HG03066 (cell line): ENCODE results near the gene PCSK6.
A peak's percentile ranks its signal among the peaks of the same experiment; 100 is the strongest.

Source experiments
- ATAC-seq: cut with Tn5 transposase; IDR thresholded peaks from one replicate; pipeline ENCODE4 v1.9.1; 2021; ENCODE audit warnings: low read depth; ENCODE audit not compliant: unreplicated experiment

The PCSK6 gene

DNA sequence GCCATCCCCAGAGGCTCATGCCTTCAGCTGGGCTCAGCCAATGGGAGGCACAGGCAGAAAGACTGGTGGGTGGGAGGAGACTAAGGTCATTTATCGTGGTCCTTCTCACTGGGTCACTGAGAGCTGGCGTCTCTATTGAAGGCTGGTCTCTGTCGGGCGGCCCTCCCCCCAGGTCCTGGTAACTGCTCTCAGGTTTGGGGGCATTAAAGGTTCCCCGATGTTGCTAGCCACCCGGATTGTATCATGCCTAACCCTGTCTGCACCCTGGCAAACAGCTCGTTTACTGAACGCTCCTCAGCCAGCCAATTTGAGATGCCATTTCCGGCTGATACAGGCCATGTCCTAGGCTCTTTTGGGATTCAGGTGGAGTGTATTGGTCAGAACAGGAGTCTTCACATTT is 222.7 kb downstream of the PCSK6 start:
- no peak for ATAC-seq

DNA sequence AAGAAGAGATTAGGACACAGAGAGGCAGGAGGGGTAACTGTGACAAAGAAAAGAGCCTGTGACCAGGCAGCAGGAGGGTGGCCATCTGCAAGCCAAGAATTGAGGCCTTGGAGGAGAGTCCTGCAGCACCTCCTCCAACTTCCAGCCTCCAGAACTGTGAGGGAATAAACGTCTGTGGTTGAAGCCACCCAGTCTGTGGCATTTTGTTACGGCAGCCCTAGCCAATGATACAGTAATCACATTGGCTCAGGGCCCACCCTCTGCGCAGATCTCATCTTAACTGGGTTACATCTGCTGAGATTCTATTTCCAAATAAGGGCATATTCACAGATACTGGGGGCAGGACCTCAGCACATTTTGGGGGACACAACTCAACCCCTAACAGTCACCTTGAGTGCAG is 223.5 kb downstream of the PCSK6 start:
- ATAC-seq: no peak

DNA sequence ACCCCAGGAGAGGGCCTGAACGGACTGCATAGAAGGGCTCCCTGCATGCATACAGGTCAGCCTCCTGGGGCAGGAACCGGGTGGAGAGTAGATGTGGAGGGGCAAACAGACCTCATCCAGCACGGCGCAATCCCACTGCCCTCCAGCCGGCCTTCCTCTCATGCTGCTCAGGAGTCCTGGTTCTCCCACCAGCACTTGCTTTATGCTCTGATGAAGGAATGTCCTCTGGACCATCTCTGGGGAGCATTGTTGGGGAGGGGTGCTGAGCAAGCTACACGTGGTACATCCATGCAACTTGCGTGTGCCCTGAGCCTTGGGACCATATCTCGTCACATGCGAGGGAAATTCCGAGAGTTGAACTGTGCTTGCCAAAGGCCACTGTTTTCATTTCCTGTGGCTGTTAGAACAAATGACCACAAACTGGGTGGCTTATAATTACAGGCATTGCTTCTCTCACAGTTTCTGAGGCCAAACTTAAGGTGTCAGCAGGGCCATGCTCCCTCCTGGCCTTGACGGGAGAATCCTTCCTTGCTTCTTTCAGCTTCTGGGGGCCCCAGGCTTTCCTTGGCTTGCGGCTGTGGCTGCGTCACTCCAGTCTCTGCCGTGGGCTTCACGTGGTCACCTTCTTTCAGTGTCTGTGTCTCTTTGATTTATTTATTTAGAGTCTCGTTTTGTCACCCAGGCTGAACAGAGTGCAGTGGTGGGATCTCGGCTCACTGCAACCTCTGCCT is 224.4 kb downstream of the PCSK6 start:
- peak; percentile 62 for ATAC-seq

DNA sequence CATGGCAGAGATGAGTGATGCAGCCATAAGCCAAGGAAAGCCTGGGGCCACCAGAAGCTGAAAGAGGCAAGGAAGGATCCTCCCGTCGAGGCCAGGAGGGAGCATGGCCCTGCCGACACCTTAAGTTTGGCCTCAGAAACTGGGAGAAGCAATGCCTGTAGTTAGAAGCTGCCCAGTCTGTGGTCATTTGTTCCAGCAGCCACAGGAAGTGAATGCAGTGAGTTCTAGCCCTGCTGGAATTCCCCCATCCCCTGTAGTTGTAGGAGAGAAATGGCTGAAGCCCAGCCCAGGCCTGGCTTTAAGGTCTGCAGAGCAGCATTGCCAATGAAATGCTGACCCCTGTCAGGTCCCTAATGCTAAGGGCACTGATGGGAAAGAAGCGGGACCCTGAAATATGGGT is 225.5 kb downstream of the PCSK6 start:
- no peak for ATAC-seq

DNA sequence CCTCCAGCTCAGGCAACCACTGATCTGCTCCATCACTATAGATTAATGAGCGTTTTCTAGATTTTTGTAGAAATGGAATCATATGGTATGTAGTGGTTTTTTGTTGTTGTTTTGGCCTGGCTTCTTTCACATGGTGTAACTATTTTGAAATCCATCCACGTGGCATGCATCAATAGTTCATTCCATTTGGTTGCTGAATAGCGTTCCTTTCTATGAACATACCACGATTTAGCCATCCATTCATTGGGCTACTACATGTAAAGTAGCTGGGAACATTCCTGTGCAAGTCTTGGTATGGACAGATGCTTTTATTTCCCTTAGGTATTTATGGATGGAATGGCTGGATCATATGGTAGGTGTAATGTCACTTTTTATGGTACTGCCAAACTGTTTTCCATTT is 227.0 kb downstream of the PCSK6 start:
- ATAC-seq: no peak

DNA sequence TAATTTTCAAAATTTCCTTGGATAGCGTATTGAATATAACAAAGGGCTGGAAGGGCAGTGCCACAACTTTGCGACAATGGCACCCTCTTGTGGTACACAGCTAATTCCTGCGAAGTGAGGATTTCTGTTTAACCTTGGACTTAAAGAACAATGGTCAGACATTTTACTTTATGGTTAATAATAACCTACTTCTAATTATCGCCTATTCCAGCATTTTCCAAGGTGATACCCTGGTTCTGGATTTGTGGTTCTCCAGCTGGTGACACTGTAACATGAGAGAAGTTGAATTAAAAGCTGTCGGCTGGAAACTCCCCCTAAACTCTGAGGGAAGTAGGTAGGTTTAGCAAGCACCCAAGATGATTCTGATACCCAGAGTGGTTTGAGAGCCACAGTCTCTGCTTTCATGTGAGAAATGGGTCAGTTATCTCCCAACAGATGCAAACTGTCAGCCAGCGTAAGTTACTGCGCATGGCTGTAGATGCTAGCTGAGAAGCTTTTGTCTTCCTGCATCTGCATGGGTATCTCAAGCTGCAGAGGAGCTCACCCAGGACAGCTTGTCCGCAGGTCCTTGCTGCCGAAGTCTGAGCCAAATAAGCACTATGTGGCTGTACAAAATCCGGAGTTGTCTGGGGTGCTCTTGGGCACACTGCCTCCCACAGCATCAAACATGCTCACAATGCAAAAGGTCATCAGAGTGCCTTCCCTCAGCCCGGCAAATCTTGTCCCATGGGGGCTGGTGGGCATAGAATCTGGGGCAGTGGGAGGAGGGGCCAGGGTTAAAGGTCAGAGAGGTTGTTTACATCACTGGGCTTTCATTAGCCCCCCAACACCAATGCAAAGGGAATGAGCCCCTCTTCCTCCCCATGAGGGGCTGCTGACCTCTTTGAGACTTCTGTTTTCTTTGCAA is 231.0 kb downstream of the PCSK6 start:
- peak; percentile 65 for ATAC-seq

DNA sequence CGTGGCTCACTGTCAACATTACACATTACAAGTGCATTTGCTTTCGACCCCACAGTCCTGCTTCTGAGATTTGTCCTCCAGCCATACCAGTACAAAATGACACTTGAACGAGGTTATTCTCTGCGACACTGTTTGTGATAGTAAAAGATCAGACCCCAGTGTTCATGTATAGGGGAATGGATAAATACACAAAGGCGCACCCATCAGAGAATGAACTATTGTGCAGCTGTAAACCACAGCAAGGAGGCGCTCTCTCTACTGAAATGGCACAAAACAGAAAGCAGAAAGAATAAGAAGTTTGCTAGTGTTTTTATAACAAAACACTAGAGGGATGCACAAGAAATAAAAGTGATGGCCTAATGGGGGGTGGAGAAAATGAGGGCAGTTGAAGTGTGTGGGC is 232.8 kb downstream of the PCSK6 start:
- no peak for ATAC-seq

DNA sequence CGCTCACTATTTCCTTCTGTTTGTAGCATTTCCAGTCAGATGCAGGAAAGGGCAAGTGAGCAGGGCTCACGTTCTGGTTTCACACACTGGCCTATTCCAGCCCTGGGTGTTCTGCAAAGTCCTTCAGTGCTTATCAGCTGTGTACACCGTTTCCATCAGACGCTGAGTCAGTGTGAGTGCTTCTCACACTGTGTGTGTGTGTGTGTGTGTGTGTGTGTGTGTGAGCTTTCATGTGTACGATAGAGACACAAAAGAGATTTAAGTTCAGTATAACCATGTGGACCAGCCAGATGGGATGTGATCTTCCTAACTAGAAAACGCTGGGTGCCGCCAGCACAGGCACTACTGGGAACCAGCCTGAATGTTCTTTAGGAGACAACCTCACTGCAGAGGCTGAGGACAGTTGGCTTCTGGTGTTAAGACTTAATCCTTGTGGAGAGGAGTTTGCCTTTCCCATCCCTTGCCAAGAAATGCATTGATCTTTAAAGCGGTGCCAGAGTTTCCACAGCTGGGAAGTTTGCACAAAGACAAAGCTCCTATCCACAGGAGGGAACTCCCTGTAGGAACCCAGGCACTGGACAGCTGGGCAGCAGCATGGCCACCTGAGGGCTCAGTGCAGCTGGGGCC is 233.8 kb downstream of the PCSK6 start:
- ATAC-seq: no peak

DNA sequence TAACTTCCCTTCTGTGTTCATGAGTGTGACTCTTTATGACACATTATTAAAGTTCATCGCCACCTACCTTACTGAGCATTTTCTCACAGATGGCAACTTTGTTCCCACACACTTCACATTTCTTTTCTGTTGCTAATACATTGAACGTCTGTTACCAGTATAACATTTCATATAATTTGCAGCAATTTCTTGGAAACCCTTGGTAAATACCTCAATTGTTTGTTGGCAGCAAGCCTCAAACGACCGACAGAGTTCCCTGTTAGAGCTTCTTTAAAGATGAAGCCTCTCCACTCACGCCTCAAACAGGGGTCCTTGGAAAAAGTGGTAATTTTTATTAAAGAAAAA is 234.5 kb downstream of the PCSK6 start:
- no peak for ATAC-seq

DNA sequence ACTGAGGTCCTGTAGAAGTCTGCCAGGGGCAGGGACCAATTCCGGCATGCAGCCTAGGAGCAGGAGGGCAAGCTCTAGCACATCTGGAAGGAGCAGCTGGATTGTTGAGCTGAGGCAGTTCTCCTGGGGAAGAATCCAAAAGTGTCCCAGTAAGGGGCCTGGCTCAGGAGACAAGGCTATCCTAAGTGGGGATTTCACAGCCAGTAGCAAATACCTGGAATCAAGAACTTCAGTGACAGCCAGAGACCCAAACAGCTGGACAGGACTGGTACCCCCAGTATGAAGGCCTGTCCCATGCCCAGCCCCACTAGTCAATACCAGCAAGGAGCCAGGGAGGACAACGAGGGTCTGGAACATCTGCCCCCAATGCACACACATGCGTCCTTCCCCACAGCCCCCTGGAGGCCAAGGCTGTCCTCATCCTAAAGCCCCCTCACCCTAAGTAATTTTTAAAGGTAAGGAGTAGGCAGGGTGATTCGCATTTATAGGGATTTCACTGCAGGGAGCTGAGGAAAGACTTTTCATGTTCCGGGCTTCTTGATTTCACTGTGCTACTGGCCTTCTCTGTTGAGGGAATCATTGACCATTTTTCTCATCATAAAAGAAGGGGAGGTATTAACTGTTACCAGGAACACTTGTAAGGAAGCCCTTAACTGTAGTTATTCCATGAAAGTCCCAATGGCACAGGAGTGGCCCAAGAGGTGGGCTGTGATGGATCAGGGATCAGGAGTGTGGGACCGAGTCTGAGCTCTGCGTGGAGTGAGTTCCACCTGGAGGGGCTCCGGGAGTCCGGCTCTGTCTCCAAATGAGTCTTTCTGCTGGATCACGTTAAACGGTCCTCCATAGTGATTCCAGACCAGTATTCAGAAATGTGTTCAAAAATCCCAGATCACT is 235.1 kb downstream of the PCSK6 start:
- ATAC-seq: no peak
